Ishikawa (cell line): Measurements from ENCODE around the gene KLK14.
A peak's percentile ranks its signal among the peaks of the same experiment; 100 is the strongest.

Source experiments
- CEBPB ChIP-seq: IDR thresholded peaks from 2 replicates; pipeline ENCODE4 v1.6.1; 2012
- CREB1 ChIP-seq: IDR thresholded peaks from 2 replicates; pipeline ENCODE4 v1.6.1; 2012; ENCODE audit warnings: low read depth
- EP300 ChIP-seq: IDR thresholded peaks from 2 replicates; pipeline ENCODE4 v1.6.1; 2012; ENCODE audit warnings: borderline replicate concordance
- RAD21 ChIP-seq: IDR thresholded peaks from 2 replicates; pipeline ENCODE4 v1.6.1; 2012; ENCODE audit warnings: low read depth
- TAF1 ChIP-seq: IDR thresholded peaks from 2 replicates; pipeline ENCODE4 v1.6.1; 2012; ENCODE audit warnings: low read depth, mild to moderate bottlenecking
- TCF12 ChIP-seq: IDR thresholded peaks from 2 replicates; pipeline ENCODE4 v1.6.1; 2012; ENCODE audit warnings: low read depth
- TEAD4 ChIP-seq: IDR thresholded peaks from 2 replicates; pipeline ENCODE4 v1.6.1; 2012
- USF1 ChIP-seq: IDR thresholded peaks from 2 replicates; pipeline ENCODE4 v1.6.1; 2012
- YY1 ChIP-seq: IDR thresholded peaks from 2 replicates; pipeline ENCODE4 v1.6.1; 2012; ENCODE audit warnings: low read depth
- TF ChIP-seq, protein P1 (sequence below): IDR thresholded peaks from 2 replicates; pipeline ENCODE4 v1.6.1; 2012

GRCh38 chr19:51108805-51109146 lies 26.1 kb upstream of the KLK14 start:
- TF ChIP-seq TCF12, result no peak
- TF ChIP-seq EP300, result no peak
- TF ChIP-seq YY1, result no peak
- TF ChIP-seq, protein P1, sequence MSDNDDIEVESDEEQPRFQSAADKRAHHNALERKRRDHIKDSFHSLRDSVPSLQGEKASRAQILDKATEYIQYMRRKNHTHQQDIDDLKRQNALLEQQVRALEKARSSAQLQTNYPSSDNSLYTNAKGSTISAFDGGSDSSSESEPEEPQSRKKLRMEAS, result peak; percentile 59
- TF ChIP-seq USF1, result no peak
- no peak for TF ChIP-seq TAF1
- no peak for TF ChIP-seq TEAD4
- no peak for TF ChIP-seq RAD21
- TF ChIP-seq CEBPB, result no peak
- TF ChIP-seq CREB1, result no peak
